Glomerular visceral epithelial cell (primary cell): Measurements from ENCODE around the gene MYO5B.

Source experiments
- DNase-seq: peaks from one replicate; pipeline ENCODE4 v3.0.0-alpha.2; 2016; ENCODE audit errors: extremely low spot score

Gene MYO5B

DNA sequence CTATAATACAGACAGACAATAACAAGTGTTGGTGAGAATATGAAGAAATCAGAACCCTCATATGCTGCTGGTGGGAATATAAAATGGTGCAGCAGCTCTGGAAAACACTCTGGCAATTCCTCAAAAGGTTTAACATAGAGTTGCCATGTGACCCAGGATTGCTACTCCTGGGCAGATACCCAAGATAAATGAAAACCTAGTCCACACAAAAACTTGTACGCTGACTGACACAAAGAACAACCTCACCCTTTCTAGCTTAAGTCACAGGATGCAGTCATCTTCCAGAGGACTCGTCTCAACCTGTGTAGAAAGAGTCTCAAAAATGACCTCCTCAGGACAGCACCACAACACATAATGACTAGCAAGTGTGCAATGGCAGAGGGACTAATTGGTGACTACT lies 310.0 kb downstream of the MYO5B start:
- no peak for DNase-seq

- DNase-seq = no peak
Measured at GRCh38 chr18:49884465-49884864, 310.5 kb downstream of the MYO5B start.

DNA sequence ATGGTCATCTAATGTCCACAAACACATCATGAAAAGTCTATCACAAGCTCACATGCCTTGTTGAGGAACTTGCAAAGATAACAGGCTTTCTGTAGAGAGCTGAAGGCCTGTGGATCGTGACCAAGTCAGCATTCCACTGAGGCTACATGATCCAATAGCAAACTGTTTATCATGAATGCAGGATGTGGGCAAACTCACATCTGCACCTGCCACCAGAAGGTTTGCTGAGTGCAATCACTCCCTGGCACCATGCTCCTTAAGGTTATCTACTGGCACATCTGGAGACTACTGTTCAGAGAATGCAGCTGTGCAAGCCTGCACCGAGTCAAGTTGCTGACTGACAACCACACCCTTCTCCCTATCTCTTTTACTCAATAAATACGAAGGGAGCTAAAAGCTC lies 314.3 kb downstream of the MYO5B start:
- no peak for DNase-seq

GRCh38 chr18:49879271-49879580 lies 315.7 kb downstream of the MYO5B start:
- DNase-seq = no peak

GRCh38 chr18:49878567-49879270 lies 316.2 kb downstream of the MYO5B start:
- no peak for DNase-seq

DNA sequence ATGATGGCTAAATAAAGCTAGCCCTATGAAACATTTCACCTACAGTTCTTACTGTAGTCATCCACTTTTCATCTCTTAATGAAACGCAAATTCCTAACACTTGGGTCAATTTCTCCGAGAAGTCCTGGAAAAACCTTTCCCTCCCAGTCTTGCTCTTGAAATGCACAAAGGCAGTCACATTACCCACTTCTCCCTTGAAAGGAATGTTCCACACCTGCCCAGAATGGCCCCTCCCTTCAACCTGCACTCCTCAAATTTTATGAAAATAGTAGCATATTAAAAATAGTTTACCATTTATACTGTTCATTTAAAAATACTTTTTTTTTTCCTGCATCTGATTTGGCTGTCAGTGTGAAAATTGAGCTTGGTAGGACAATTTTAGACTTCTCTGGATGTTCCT lies 316.9 kb downstream of the MYO5B start:
- no peak for DNase-seq

DNA sequence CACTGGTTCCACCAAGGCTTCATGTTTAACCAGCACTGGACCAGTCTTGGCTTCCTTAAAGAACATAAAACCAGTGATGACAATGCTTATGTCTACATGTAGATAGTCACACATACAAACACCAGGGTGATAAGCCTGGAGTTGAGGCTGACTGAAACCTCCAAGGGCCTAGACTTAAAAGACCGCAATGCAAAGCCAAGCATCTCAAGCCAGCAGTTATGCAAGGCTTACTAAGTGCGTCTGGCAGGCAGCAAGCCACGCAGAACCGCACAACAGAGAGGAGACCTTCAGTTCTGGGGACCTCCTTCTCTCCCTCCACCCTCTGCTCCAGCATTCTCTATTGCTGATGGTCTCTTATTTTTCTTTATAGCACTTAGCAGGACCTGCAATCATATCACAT lies 318.4 kb downstream of the MYO5B start:
- no peak for DNase-seq

DNA sequence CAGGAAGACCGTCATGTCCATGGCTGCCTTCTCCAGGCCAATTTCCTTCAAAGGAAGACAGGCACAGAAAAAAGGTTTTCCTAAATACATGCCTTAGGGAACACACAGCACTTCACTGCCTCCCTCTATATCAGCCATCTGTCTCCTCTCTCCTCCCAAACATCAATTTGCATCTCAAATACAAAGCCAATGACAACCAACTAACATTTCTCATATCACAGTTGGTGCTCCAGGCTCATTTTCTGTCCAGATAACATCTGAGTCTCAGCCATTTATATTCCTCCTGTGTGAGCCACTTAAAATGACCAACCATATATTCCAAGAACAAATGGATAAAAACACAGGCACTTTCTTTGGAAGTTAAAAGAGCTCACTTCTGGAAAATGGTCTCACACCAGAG lies 319.2 kb downstream of the MYO5B start:
- no peak for DNase-seq

DNA sequence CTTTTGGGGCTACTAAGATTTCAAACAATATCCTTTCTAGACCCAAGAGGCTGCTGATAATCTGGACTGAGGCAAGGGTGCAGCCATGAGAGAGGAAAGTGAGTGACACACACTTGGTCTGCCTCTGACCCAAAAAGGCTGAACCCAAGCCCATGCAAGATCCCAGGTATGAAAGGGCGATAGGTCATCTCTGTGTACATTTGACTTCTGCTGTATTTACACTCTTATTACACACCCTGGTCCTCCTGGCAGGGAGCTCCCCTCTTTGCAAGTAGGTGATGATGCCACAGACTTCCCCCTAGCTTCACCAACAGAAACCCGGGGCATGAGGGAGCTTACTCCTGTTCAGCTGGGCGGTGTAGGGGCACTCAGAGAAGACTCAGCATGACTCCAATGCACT lies 319.8 kb downstream of the MYO5B start:
- DNase-seq = no peak

- no peak for DNase-seq
Measured at GRCh38 chr18:49874238-49874637, 320.7 kb downstream of the MYO5B start.

DNA sequence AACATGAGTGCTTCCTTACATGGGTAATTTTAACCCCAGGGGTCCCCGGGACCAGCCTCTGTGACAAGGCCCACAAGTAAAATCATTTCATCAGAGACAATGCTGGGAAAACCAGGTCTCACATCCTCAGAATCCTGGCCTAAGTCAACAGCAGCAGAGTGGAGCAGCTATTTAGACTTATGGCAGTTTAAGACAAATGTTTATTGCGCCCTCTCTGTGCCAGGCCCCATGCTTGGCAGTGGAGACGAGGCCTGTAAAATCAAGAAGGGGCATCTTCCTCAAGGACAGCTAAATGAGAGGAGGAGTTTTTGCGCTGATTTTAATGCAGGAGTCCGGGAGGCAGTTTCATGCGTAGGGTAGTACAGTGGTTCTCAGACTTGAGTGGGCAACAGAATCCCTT lies 325.6 kb downstream of the MYO5B start:
- no peak for DNase-seq

- no peak for DNase-seq
Measured at GRCh38 chr18:49866680-49867079, 328.3 kb downstream of the MYO5B start.

GRCh38 chr18:49865401-49865800 lies 329.5 kb downstream of the MYO5B start:
- no peak for DNase-seq

GRCh38 chr18:49863769-49864621 lies 331.0 kb downstream of the MYO5B start:
- no peak for DNase-seq

GRCh38 chr18:49862656-49863385 lies 332.1 kb downstream of the MYO5B start:
- no peak for DNase-seq

- DNase-seq = peak; percentile 15
Measured at GRCh38 chr18:49861659-49862058, 333.3 kb downstream of the MYO5B start.

DNA sequence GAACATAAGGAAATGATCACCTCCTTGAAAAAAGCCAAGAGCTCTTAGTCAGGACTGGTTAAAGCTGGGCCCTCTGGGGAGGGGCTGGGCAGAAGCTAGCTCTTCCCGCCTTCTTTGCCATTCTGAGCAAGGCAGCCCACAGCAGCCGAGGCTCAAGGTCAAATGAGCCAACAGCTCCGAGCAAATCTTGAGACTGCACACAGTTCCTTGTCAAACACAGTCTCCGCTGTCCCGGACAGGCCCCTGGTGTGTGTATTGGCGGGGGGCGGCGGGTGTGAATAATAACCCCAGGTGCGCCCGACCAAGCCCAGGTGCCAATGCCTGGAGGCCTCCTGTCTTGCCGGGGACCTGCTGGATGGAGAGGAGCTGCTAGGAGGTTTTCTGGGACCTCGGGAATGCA lies 335.2 kb downstream of the MYO5B start:
- DNase-seq = no peak

DNA sequence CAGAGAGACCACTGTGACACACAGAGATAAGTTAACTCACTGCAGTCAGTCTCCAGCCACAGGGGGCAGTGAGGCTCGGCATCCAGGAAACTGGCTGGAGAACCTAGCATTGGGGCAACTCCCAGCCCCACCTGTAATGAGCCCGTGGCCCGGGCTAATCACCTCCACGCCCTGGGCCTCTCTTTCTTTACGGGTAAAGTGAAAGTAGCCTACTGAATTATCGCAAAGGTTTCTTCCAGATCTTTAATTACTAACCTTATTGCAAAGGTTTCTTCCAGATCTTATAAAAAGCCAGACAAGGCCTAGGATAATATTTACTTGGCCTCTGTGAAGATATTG lies 336.0 kb downstream of the MYO5B start:
- DNase-seq = no peak

DNA sequence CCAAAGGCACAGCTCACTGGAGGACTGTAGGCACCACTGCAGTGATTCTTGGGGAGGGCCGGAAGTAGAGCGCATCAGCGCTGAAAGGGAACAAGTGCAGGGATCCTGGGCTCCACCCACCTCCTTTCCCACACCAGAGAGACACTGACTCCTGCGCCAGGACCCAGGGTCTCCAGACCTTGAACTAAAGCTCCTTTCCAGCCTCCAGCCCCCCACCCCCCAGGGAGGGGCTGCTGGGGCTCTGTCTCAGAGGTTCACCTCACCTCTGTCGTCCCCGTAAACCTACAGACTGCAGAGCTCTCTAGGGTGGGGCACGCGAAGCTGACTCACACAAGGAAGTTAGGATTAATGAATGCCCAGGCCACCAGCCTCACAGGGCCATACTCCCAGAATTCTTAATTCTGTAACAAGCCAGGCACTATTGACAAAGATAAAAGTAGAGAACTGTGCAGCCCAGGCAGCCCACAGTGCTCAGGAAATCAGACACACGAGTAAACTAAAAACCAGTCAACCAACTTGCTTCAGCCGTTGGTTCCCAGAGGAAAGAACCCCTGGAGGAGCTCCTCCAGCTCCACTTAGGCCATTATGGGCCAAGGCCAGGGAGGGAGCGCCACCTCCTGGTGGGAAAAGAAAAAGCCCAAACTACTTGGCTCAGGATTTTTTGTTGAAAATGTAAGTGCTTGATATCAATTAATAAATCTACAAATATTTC lies 336.5 kb downstream of the MYO5B start:
- peak; percentile 82 for DNase-seq

- no peak for DNase-seq
Measured at GRCh38 chr18:49857708-49858107, 337.2 kb downstream of the MYO5B start.

DNA sequence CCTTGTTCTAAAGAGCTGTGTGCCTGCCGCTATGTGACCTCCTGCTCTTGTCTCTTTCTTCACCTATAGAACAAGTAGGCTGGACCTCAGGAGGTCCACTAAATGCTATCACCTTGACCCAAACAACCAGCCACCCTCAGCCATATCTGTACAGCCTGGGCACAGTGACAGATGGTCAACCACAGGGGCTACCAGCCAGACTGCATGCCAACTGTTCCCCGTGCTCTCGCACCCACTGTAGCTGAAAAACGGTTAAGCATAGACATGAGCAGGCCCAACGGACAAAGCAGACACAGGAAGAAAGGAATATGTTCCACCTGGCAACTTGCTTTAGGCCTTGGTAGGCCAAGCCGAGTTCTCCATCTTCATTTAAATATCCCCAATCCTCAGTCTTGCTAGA lies 338.5 kb downstream of the MYO5B start:
- no peak for DNase-seq

GRCh38 chr18:49855711-49856415 lies 339.1 kb downstream of the MYO5B start:
- no peak for DNase-seq
